ENCODE results near the gene PCID2.
A peak's percentile ranks its signal among the peaks of the same experiment; 100 is the strongest.

PCID2 gene

DNA sequence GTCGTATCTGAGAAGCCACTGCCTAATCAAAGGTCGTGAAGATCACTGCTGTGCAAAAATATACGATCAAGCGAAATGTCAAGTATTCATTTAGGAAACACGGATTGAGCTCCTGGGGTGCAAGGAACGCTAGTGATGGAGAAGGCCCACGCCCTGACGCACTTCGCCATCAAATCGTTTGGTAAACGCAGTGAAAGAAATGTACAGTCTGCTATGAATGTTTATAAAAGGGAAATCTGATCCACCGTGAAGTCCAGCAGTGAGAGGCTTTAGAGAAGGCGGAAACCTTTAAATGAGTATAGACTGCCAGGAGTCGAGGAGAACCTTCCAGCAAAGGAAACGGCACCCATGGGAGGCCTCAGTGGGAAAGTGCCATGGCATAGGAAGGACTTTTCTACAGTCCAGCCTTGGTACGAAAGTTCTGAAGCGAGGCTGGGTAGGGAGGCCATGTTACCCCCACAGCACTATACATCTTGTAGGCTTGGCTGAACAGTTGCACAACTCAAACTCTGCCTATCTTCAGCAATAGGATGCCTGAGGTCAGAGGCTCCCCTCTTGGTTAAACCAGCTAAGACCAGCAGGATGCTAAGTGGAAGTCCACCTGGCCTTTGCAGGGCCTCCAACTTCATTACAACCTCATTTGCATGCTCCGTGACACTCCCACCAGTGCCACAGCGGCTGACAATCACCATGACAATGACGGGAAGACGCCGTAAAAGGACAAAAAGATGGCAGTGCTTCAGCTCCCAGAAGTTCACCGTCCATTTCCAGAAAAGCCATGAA is 20.4 kb downstream of the PCID2 start:
- no peak for DNase-seq (ENCODE audit: low read depth in 2 of 2, low spot score in 1 of 2)

DNA sequence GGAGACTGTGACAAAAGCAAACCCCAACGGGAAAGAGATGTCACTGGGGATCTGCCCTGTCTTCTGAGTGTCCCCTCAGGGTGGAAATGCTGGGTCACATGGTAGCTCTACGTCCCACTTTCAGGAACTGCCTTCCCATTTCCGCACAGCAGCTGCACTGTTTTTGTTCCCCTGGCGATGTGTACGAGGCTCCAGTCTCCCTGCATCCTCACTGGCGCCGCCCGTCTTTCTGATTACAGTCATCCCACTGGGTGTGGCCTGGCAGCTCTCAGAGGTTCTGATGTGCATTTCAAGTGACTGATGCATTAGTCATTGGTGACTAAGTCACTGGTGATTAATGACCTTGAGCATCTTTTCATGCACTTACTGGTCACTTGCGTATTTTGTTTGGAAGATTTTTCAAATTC is 21.2 kb downstream of the PCID2 start:
- peak; percentile 31 to 46 for DNase-seq (ENCODE audit: low read depth in 2 of 2, low spot score in 1 of 2)

DNA sequence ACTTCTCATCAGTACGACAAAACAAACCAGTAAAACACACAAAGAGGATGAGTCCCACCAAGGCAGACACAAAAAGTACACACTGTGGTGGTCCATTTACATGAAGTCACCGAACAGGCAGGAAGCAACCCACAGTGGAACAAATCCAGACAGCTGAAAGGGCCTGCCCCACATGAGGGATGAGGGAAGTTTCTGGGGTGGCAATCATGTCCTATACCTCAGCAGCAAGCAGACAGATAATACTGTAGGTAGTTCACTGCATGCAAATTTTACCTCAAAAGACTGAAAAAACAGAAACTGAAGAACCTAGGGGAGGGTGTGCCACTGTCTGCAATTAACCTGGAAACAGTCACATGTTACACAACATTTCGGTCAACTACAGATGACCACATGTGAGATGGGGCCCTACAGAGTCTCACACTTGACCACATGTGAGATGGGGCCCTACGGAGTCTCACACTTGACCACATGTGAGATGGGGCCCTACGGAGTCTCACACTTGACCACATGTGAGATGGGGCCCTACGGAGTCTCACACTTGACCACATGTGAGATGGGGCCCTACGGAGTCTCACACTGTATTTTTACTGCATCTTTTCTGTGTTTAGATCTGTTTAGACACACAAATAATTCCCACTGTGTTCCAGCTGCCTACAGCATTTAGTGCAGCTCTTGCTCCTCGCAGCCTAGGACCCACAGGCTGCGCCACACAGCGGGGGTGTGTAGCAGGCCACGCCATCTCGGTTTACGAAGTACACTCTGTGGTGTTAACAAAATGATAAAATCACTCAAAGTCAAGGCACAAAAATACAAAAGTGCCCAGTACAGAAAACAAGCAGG is 22.2 kb downstream of the PCID2 start:
- no peak for DNase-seq (ENCODE audit: low read depth in 2 of 2, low spot score in 1 of 2)

DNA sequence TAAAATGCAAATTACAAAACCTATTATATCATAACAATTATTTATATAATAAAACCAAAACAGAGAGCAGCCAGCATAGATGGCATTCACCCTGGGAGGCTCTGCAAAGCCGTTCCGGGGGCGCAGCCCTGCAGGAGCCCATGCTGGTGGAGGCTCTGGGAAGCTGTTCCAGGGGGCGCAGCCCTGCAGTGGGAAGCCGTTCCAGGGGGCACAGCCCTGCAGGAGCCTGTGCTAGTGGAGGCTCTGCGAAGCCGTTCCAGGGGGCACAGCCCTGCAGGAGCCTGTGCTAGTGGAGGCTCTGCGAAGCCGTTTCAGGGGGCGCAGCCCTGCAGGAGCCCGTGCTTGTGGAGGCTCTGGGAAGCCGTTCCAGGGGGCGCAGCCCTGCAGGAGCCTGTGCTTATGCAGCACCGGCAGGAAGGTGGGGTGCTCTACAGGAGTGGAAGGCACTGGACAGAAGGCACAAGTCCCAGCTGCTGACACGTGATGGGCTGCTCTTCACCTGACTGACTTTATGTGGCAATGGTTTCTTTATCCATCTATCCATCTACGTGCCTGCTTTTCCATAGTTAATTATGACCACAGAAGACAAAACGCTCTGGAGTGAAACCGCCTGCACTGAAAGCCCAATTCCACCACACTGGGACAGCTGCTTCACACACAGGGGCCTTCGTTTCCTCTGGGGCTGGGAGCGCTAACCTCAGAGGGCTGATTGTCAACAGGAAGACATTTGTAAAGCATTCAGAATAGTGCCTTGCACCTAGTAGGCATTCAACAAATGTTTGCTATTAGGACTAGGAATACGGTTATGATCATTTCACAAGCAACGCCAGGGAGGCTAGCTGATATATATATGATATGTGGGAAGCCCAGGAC is 23.7 kb downstream of the PCID2 start:
- DNase-seq (ENCODE audit: low read depth in 2 of 2, low spot score in 1 of 2): no peak

DNA sequence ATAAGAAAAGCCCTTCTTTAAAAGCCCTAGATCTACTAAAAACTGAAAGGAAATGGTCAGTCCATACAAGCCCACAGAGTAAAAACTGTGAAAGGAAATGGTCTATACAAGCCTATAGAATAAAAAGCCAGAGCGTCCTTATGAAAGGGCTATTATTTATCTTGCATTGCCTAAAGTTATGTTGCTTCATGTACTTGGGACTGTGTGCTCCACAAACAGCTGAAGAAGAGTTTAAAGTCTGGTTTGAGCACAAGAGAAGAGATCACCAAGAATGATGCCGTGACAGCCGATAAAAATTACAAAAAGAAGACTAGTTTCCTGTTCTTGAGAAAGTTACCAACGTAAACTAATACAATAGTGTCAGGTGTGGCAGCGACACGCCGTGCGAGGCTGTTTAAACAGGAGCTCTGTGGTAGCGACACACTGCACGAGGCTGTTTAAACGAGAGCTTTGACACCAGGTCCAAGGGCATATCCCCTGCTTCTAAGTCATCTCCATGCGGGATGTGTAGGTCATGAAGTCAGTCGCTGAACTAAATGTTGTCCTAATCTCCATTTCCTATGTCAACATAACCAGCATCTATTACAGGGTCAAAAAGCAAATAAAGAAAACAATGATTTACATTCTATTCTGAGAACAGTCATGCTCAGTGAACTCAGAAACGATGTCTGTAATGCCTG is 24.9 kb downstream of the PCID2 start:
- no peak for DNase-seq (ENCODE audit: low read depth in 2 of 2, low spot score in 1 of 2)

DNA sequence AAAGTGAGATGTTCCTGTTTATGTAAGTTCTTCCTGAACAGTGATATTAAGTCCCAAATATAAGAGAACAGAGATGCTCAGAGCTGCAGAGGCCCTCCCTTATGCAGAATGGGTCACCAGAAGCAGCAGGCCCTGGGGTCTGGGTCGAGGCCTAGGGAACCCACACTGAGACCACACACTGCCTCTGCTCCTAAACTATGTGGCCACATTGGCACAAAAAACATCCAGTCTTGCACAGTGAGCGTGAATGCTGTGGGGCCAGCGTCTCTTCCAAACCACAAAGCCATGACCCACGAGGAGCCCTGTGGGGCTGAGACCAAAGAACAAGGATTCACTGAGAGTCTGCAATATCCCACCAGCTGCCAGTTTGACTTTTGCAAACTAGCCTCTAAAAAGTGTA is 26.4 kb downstream of the PCID2 start:
- no peak for DNase-seq (ENCODE audit: low read depth in 2 of 2, low spot score in 1 of 2)

DNA sequence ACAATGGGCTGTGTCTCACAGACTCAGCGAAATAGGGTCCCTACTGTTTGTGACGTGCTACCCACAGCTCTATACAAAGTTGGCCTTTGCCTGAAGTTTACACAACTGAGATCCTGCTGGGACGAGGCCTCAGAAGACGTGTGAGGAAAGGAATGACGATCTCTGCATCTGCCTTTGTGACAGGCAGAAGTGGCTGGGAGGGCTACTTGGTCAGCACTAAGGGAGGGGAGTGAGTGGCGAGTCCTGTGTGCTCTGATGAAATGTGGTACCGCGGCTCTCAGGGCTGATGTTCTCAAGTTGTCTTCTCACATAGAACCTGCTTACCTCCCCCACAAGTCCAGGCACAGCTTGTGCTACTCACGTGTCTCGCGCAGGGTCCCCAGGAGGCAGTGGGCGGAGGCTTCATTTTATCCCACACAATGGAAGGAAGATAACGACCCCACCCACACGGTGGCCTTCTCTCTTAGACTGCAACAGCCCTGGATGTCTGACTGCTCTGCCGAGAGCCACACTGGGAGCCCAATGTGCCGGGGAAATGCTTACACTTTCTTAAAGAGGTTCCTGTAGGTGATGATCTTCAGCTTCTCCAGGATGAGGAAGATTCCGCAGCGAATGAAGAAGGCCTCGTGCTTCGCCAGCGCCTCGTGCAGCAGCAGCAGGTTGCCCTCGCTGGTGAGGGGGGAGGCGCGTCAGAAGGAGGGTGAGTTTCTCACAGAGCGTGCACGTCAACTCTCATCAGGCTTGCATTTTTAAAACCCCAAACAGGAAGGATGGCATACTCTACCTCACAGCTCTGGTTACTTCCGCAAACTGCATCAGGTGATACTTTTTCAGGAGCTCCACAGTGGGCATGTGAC is 28.9 kb downstream of the PCID2 start:
- DNase-seq (ENCODE audit: low read depth in 2 of 2, low spot score in 1 of 2): no peak

DNA sequence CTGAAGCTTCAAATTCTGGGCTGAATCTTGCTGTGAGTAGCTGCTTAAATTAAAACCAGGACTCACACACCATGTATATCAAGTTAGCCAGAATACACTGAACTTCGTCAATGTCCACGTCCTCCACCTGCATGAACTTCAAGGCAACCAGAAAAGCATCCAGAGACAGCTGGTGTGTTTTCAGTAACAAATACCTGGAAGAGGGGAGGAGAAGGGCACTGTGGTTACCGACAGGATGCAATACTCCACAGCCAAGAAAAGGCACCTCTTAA is 29.6 kb downstream of the PCID2 start:
- DNase-seq (ENCODE audit: low read depth in 2 of 2, low spot score in 1 of 2): no peak

DNA sequence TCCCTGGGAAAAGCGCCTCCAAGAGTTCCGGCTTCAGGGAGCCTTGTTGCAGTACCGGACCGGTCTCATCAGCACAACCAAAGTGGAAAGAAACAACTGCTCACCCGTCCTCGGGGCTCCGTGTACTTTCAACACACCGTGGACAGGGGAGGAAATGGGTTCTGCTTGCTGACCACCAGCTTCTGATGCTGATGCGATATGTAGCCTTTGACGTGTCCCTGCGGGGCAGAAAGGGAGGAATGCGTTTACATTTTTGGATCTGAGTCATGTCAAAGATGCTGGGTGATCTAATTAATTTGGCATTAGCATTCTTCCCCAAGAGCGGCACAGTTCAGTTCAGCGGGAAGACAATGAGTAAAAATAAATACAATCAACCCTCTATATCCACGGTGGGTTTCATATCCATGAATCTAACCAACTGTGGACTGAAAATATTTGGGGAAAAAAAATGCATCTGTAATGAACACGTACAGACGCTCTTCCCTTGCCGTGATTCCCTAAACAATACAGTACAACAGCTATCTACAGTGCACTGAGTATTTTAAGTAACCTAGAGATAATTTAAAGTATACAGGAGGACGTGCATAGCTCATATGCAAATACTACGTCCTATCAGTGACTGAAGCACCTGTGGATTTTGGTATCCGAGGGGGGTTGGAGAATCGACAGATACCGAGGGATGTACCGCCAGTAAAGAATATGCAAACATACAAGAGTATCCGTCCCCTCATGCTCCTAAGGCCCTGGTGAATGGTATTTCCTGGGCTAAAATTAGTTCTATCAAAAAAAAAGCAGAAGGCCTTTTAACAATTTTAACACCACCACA is 30.2 kb downstream of the PCID2 start:
- DNase-seq (ENCODE audit: low read depth in 2 of 2, low spot score in 1 of 2): no peak

DNA sequence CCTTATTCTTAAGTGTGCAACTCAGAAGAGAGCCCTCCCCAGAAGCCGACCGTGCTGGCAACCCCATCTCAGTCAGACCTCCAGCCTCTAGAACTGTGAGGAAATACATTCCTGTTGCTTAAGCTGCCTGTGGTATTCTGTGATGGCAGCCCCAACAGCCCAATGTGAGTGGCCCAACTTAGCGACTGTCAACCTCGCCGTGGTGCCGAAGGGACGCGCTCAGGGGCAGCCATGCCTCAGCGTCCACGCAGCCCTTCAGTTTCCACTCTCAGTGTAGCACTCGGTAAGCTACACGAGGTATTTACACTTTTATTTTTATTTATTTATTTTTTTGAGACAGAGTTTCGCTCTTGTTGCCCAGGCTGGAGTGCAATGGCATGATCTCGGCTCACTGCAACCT is 31.6 kb downstream of the PCID2 start:
- DNase-seq (ENCODE audit: low read depth in 2 of 2, low spot score in 1 of 2): no peak

DNA sequence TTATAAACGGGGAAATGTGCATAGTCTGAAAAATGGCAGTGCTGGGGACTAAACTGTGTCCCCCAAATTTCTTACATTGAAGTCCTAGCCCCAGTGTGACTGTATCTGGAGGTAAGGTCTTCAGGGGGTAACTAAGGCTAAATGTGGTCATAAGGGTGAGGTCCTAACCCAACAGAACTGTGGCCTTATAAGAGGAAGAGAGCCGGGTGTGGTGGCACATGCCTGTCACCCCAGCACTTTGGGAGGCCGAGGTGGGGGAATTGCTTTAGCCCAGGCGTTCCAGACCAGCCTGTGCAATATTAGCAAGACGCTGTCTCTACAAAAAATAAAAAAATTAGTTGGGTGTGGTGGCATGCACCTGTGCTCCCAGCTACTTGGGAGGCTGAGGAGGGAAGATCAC is 32.2 kb downstream of the PCID2 start:
- DNase-seq (ENCODE audit: low read depth in 2 of 2, low spot score in 1 of 2): peak; percentile 39 to 65

DNA sequence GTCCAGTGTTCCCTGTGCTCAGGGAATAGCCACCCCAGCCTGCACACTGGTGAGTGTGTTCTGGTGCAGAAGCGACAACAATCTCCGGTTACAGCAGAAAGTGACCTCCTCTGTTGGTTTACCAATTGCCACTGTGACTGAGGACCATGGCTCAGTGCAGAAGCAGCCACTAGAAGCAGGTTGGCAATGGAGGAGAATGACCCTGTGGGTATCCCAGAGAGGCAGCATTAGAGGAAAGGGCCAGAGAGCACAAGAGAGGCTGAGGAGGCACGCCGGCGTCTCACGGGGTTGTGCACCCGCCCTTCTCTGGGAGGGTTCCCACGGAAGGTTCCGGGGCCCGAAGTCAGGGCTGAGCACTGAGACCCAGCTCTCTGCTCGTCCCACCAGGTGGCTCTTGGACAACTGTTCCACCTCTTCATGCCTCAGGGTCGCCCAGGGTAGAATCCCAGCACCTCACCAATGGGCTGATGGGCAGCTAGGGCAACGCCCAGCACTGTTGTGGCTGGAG is 36.0 kb downstream of the PCID2 start:
- no peak for DNase-seq (ENCODE audit: low read depth in 2 of 2, low spot score in 1 of 2)

DNA sequence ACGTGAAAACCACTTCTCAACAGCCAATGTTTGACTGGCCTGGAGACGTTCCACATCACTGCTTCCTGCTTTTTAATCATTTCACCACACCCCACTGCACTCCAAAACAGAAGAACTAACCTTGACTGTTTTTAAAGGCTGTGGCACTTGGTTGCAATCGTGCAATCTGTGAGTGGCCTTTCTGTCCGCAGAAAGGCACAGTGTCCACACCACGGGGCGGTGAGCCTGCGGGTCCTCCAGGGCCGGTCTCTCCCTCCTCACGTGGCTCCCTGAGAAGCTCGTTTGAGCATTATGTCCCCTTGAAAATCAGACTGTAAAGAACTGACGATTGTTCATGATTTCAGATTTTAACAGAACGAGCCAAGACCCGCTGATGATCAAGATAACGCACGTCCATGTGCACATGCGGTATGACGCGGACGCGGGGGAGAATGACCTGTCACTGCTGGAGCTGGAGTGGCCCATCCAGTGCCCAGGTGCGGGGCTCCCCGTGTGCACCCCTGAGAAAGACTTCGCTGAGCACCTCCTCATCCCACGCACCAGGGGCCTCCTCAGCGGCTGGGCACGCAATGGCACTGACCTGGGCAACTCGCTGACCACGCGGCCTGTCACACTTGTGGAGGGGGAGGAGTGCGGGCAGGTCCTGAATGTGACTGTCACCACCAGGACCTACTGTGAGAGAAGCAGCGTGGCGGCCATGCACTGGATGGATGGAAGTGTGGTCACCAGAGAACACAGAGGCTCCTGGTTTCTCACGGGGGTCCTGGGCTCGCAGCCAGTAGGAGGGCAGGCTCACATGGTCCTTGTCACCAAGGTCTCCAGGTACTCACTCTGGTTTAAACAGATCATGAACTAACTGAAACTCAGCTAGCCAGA is 37.0 kb downstream of the PCID2 start:
- DNase-seq (ENCODE audit: low read depth in 2 of 2, low spot score in 1 of 2): no peak

DNA sequence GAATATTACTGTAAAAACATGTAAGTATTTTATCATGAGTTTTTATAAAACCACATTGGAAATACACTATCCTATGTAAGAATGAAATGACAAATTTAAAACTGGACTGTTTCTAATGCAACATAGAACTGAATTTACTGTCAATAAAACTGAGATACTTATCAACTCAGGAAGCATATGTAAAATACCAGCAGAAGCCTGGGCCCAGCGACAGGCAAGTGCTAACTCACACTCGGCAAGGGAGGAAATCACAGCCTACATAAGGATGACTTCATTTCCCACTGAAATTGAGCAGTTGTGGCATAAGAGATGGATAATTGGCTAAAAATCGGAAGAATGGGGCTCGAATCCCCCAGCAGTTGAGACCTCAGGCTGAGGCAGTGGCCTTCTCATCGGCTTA is 38.0 kb downstream of the PCID2 start:
- DNase-seq (ENCODE audit: low read depth in 2 of 2, low spot score in 1 of 2): no peak

DNA sequence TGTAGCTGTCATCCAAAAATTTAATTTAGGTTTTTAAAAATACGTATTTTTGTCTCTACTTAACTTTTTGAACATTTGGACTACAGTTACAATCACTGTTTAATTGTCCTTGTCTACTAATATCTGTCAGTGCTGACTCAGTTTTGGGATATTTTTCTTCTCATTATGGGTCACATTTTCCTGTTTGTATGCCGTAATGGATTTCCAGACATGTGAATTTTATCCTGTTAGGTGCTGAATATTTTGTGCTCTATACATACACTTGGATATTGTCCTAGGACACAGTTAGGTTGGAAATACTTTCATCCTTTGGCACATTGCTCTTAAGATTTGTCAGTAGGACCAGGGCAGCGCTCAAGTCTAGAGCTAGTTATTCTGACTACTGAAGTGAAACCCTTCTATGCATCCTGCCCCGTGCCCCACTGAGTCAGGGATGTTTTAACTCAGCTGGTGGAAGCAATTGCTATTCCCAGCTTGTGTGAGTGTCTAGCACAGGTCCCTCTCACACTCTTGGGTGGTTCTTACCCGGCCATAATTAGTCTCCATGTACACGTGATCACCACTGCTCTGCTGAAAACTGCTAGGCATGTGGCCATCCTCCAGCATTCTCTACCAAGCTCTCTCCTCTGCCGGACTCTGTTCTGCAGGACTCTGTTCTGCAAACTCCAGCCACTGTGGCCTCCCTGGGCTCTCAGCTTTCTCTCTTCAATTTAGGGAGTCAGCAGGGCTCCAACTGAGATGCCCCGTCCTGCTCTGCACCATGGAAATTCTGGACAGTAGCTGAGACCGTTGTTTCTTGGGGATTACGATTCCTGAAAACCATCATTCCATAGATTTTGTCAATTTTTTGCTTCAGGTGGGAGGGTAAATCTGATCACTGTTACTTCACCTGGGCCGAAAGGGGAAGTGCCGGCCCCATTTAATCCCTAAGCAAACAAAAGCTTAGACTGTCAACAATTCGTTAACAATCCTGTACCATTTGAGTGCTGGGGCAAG is 38.9 kb downstream of the PCID2 start:
- no peak for DNase-seq (ENCODE audit: low read depth in 2 of 2, low spot score in 1 of 2)

DNA sequence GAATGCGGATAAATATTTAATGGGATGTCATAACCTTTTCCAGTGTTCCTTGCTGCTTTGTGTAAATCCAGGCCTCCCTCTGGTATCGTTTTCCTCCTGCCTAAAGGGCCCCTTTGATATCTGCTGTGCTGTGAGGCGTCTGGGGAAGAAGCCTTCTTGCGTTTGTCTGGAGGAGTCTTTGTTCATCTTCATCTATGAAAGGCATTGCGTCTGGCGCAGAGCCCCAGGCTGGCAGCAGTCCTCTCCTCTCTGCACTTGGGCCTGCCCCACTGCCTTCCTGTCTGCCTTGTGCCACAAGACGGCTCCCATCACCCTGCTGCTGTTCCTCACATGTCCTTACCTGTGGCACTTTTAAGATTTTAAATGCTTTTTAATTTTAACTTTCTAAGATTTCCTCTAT is 40.3 kb downstream of the PCID2 start:
- DNase-seq (ENCODE audit: low read depth in 2 of 2, low spot score in 1 of 2): no peak

DNA sequence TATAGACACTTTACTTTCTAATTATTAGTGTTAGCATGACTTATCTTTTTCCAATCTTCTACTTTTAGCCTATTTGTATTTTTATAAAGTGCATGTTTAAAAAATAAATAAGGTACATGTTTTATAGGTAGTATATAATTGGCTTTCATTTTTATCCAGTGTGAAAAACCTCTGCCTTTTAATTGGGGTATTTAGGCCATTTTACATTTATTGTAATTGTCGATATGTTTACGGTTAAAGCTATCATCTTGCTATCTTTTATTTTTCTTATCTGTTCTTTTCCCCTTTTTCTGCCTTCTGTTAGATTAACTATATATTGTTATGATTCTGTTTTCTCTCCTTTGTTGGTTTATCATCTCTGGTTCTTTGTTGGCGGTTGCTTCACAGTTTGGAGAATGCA is 40.9 kb downstream of the PCID2 start:
- no peak for DNase-seq (ENCODE audit: low read depth in 2 of 2, low spot score in 1 of 2)

All from stimulated activated CD8-positive, alpha-beta memory T cell treated with anti-CD3 and anti-CD28 coated beads, Interleukin-4, amount 100 ng/mL, for 4 hours (primary cell).